ENCODE data around the gene LOXL3.
A peak's percentile ranks its signal among the peaks of the same experiment; 100 is the strongest.

LOXL3 gene

GRCh38 chr2:74532222-74532621, 21.5 kb downstream of the LOXL3 start:
- H3K4me3 ChIP-seq (ENCODE audit: low read depth, low read length) = no peak overlapping the region
- no peak for TF ChIP-seq CTCF (IDR thresholded peaks at IDR 0.05; ENCODE audit: low read depth, low read length)

GRCh38 chr2:74531666-74532065, 22.1 kb downstream of the LOXL3 start:
- no peak for TF ChIP-seq CTCF (IDR thresholded peaks at IDR 0.05; ENCODE audit: low read depth, low read length)
- H3K4me3 ChIP-seq (ENCODE audit: low read depth, low read length) = no peak overlapping the region

- TF ChIP-seq CTCF (IDR thresholded peaks at IDR 0.05; ENCODE audit: low read depth, low read length) = no peak
- H3K4me3 ChIP-seq (ENCODE audit: low read depth, low read length) = peak overlapping the region; percentile 99
Observed at GRCh38 chr2:74530239-74531187, 23.2 kb downstream of the LOXL3 start.

- peak within 1 kb of the TSS; percentile 99 for H3K4me3 ChIP-seq (ENCODE audit: low read depth, low read length)
Observed at GRCh38 chr2:74529357-74530238, 24.1 kb downstream of the LOXL3 start, which contains the start of the genes AUP1 and HTRA2. Gene AUP1, minus strand, starts transcription at chr2:74529706. Its CDS starts 77 bp downstream, at chr2:74529629. Gene HTRA2, plus strand, starts transcription at chr2:74529933. Its CDS starts 74 bp downstream, at chr2:74530007.

GRCh38 chr2:74528600-74529356, 25.0 kb downstream of the LOXL3 start:
- no peak for TF ChIP-seq CTCF (IDR thresholded peaks at IDR 0.05; ENCODE audit: low read depth, low read length)
- peak overlapping the region; percentile 99 for H3K4me3 ChIP-seq (ENCODE audit: low read depth, low read length)

More at GRCh38 chr2:74529357-74530238, 24.1 kb downstream of the LOXL3 start, which contains the start of the genes AUP1 and HTRA2:
- no peak for TF ChIP-seq CTCF (IDR thresholded peaks at IDR 0.05; ENCODE audit: low read depth, low read length)

- no peak overlapping the region for H3K4me3 ChIP-seq (ENCODE audit: low read depth, low read length)
- TF ChIP-seq CTCF (IDR thresholded peaks at IDR 0.05; ENCODE audit: low read depth, low read length) = no peak
Observed at GRCh38 chr2:74527741-74528140, 26.0 kb downstream of the LOXL3 start.
